ENCODE data around the gene NQO2. TPM values are rescaled to one million over a fixed set of nuclear protein-coding genes. Genes with fewer than 3 reads are reported as not detected.

The NQO2 gene
- total RNA-seq, 1 experiment from 2014 or later: 35.8 TPM

DNA sequence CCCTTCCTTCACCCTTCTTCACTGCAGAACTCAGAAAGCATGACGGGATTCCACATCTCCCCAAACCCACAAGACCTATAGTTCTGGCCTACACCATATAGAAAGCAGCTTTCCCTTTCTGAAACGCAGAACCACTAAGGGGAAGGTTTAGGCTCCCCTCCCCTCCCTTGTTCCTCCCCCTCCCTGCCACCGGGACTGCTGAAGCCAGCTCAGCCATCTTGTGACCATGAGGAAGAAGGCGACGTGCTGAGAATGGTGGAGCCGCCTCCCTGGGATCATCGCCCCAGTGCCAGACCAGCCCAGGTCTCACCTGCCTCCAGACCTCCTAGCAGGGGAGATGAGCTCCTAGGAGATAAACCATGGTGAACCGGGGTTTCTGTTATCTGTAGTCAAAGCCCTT, 48.0 kb upstream of the NQO2 start:
- no TSS peak for BruUV-seq (replicated peaks)
- intact Hi-C loops (cut with micrococcal nuclease; ENCODE audit: unreplicated experiment): loop anchor here (1.0 kb wide), 1 partner anchor 38 kb away; no protein-coding TSS in a partner anchor

GRCh38 chr6:2952557-2953095, 47.1 kb upstream of the NQO2 start:
- Histone ChIP-seq H3K27me3 (replicated peaks; ENCODE audit: control insufficient read depth, insufficient read depth, low read length) (no peaks in the 10 kb centered on the region), H3K36me3 (ENCODE audit: control insufficient read depth, insufficient read depth, low read length) (no peaks in the 10 kb centered on the region; the same call in 1 of the 2 replicates), H3K9me3 (no peaks in the 10 kb centered on the region), H3K4me3 (ENCODE audit: low read depth, low read length) (no peak overlapping the region), H3K4me1 (peaks cover 4% of the 10 kb centered on the region; the same call in 1 of the 2 replicates)
- Mint-ChIP-seq H3K4me1 (ENCODE audit: low read depth, unreplicated experiment) (peaks cover 8% of the 10 kb centered on the region), H3K27ac (ENCODE audit: unreplicated experiment) (no peak overlapping the region), H3K9me3 (ENCODE audit: unreplicated experiment) (no peaks in the 10 kb centered on the region), H3K4me3 (ENCODE audit: unreplicated experiment) (no peak overlapping the region), H3K36me3 (ENCODE audit: insufficient read depth, unreplicated experiment) (peaks cover 5% of the 10 kb centered on the region), H3K27me3 (ENCODE audit: insufficient read depth, unreplicated experiment) (no peaks in the 10 kb centered on the region)
- CTCF ChIA-PET: interaction anchor here (0.6 to 1.3 kb wide), 11 partner anchors 10 to 584 kb away, joined by 3 to 32 read pairs (median 3); no protein-coding TSS in a partner anchor
- DNase-seq: peak; percentile 60 to 67
- POLR2A ChIA-PET: interaction anchor here (0.9 to 1.6 kb wide), 3 partner anchors 37 to 61 kb away, joined by 3 read pairs; no protein-coding TSS in a partner anchor
- TF ChIP-seq CTCF (IDR thresholded peaks at IDR 0.05; ENCODE audit: insufficient read depth in 1 of 2, low read depth in 1 of 2, low read length in 1 of 2, severe bottlenecking in 1 of 2, unreplicated experiment in 1 of 2): peak; percentile 46 to 84
- intact Hi-C loops (cut with micrococcal nuclease; ENCODE audit: unreplicated experiment): loop anchor here (1.0 kb wide), 1 partner anchor 37 kb away; no protein-coding TSS in a partner anchor
- no TSS peak for BruUV-seq (replicated peaks)

More for the DNA sequence above, 48.0 kb upstream of the NQO2 start:
- Histone ChIP-seq H3K4me1 (no peaks in the 10 kb centered on the region), H3K27me3 (replicated peaks; ENCODE audit: control insufficient read depth, insufficient read depth, low read length) (no peaks in the 10 kb centered on the region), H3K36me3 (ENCODE audit: control insufficient read depth, insufficient read depth, low read length) (no peaks in the 10 kb centered on the region; the same call in 1 of the 2 replicates), H3K9me3 (no peaks in the 10 kb centered on the region), H3K4me3 (ENCODE audit: low read depth, low read length) (no peak overlapping the region)
- H3K36me3 Mint-ChIP-seq (ENCODE audit: insufficient read depth, unreplicated experiment): peaks cover 5% of the 10 kb centered on the region
- no peaks in the 10 kb centered on the region for H3K27me3 Mint-ChIP-seq (ENCODE audit: insufficient read depth, unreplicated experiment)
- no peaks in the 10 kb centered on the region for H3K9me3 Mint-ChIP-seq (ENCODE audit: unreplicated experiment)
- H3K27ac Mint-ChIP-seq (ENCODE audit: unreplicated experiment): no peak overlapping the region
- TF ChIP-seq CTCF (IDR thresholded peaks at IDR 0.05; ENCODE audit: insufficient read depth in 1 of 2, low read depth in 1 of 2, low read length in 1 of 2, severe bottlenecking in 1 of 2, unreplicated experiment in 1 of 2): no peak
- ChIA-PET POLR2A (interaction anchor here (1.6 kb wide), 1 partner anchor 37 kb away, joined by 3 read pairs; no protein-coding TSS in a partner anchor), CTCF (interaction anchor here (1.0 to 1.3 kb wide), 6 partner anchors 9 to 142 kb away, joined by 3 to 32 read pairs (median 4); no protein-coding TSS in a partner anchor)
- H3K4me1 Mint-ChIP-seq (ENCODE audit: low read depth, unreplicated experiment): no peaks in the 10 kb centered on the region
- H3K4me3 Mint-ChIP-seq (ENCODE audit: unreplicated experiment): no peak overlapping the region
- no peak for DNase-seq

DNA sequence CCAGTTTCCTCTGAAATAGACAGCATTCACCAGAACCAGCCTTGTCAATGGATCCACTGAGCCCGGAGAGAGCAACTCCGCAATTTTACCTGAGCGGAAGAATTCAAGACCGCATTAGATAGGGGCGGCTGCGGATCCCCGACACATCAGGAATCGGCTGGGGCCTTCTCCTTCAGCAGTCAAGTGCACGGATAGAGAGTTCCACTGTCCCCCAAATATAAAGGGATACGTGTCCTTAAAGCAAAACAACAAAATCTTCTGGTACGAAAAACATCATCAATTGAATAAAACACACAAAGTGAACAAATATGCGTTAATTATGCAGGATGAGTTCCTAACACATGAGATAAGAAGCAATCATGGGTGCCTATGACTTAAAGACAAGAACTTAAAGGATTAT, 46.6 kb upstream of the NQO2 start:
- Histone ChIP-seq H3K27me3 (replicated peaks; ENCODE audit: control insufficient read depth, insufficient read depth, low read length) (no peaks in the 10 kb centered on the region), H3K9me3 (no peaks in the 10 kb centered on the region), H3K4me3 (ENCODE audit: low read depth, low read length) (no peak overlapping the region), H3K36me3 (ENCODE audit: control insufficient read depth, insufficient read depth, low read length) (no peaks in the 10 kb centered on the region), H3K4me1 (peaks cover 4% of the 10 kb centered on the region; the same call in 1 of the 2 replicates)
- BruUV-seq (replicated peaks): no TSS peak
- no peak for TF ChIP-seq CTCF (IDR thresholded peaks at IDR 0.05; ENCODE audit: insufficient read depth in 1 of 2, low read depth in 1 of 2, low read length in 1 of 2, severe bottlenecking in 1 of 2, unreplicated experiment in 1 of 2)
- H3K4me1 Mint-ChIP-seq (ENCODE audit: low read depth, unreplicated experiment): peaks cover 12% of the 10 kb centered on the region
- intact Hi-C loops (cut with micrococcal nuclease; ENCODE audit: unreplicated experiment): no loop called here
- no peak overlapping the region for H3K27ac Mint-ChIP-seq (ENCODE audit: unreplicated experiment)
- POLR2A ChIA-PET: interaction anchor here (0.9 to 1.6 kb wide), 3 partner anchors 36 to 61 kb away, joined by 3 read pairs; no protein-coding TSS in a partner anchor
- no peaks in the 10 kb centered on the region for H3K9me3 Mint-ChIP-seq (ENCODE audit: unreplicated experiment)
- no peak overlapping the region for H3K4me3 Mint-ChIP-seq (ENCODE audit: unreplicated experiment)
- H3K27me3 Mint-ChIP-seq (ENCODE audit: insufficient read depth, unreplicated experiment): no peaks in the 10 kb centered on the region
- peaks cover 5% of the 10 kb centered on the region for H3K36me3 Mint-ChIP-seq (ENCODE audit: insufficient read depth, unreplicated experiment)
- CTCF ChIA-PET: interaction anchor here (0.6 to 1.3 kb wide), 10 partner anchors 10 to 144 kb away, joined by 3 to 32 read pairs (median 4); no protein-coding TSS in a partner anchor
- DNase-seq: no peak
